DOHH2 (cell line): ENCODE results near the gene BCL2L11.

Experiments
- CTCF ChIP-seq: fragments of 200-600 bp; sonication (generic); IDR thresholded peaks from one replicate; pipeline ENCODE4 v1.5.1; 2014; ENCODE audit warnings: antibody characterized with exemption, mild to moderate bottlenecking, low read depth, low read length; ENCODE audit not compliant: poor library complexity, severe bottlenecking
- EZH2phosphoT487 ChIP-seq: fragments of 200-600 bp; sonication (generic); IDR thresholded peaks from 2 replicates; pipeline ENCODE4 v1.6.1; 2017; ENCODE audit warnings: borderline replicate concordance, mild to moderate bottlenecking, antibody characterized with exemption, low read length, moderate library complexity, mixed read lengths

DNA sequence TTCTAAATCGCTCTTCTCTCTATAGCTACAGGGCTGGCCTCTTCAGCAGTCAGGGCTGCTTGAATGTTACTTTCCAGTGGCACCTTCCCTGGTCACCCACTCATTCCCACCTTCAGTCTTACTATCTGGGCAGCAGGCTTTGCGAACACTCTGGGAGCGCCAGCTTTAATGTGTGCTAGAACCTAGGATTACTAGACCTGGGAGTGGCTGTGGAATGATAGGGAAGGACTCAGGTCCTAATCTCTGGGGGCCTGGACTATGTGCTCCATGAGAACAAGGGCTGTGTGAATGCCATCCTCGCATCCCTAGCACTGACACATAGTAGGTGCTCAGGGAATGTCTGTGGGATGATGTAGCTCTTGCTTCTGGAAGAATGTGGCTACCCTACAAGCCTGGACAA is 57.6 kb downstream of the BCL2L11 start:
- TF ChIP-seq CTCF (no peak), EZH2phosphoT487 (no peak)
